ENCODE data around the gene FXYD2. TPM values are rescaled to one million over a fixed set of nuclear protein-coding genes. Genes with fewer than 3 reads are reported as not detected.

FXYD2 gene
- total and polyA plus RNA-seq, 2 of the 13 experiments (the other 11 are each of a cell fraction or from before 2014, with no cell fraction given), result 45.9 to 106 TPM

- Histone ChIP-seq H3K4me1 (ENCODE audit: insufficient read depth, low read length) (peaks cover 14% of the 10 kb centered on the region), H4K20me1 (ENCODE audit: insufficient read depth, low read length) (no peaks in the 10 kb centered on the region), H3K9me3 (ENCODE audit: low read length) (no peaks in the 10 kb centered on the region), H3K27ac (ENCODE audit: extremely low read length, insufficient read depth, low read length) (no peak overlapping the region), H3K27me3 (ENCODE audit: control insufficient read depth in 1 of 2, insufficient read depth in 2 of 2, low read length in 2 of 2) (peaks cover 13 to 45% of the 10 kb centered on the region in 2 experiments; a peak in 3 of 5 replicates), H2AFZ (ENCODE audit: low read length) (no peak overlapping the region), H3K36me3 (replicated peaks in 1 of 2; ENCODE audit: control insufficient read depth in 1 of 2, insufficient read depth in 2 of 2, low read length in 2 of 2) (no peaks in the 10 kb centered on the region), H3K4me2 (ENCODE audit: low read depth, low read length) (no peak overlapping the region), H3K9ac (ENCODE audit: insufficient read depth, low read depth, low read length) (no peak overlapping the region), H3K4me3 (replicated peaks in 1 of 3; ENCODE audit: insufficient read depth in 1 of 3, low read depth in 2 of 3, low read length in 3 of 3) (no peak overlapping the region), H3K79me2 (ENCODE audit: insufficient read depth, low read length) (no peaks in the 10 kb centered on the region)
- ATAC-seq (no peak), FAIRE-seq (no peak), DNase-seq (ENCODE audit: low spot score) (no peak)
- CTCF ChIA-PET (ENCODE audit: low intra/inter-chr PET ratio, low total read pairs), result no interaction called here
- no TSS peak for BruUV-seq (replicated peaks)
- 18% methylated on average over 7 of the region's 10 CpGs for WGBS (ENCODE audit: low lambda C conversion rate)
- POLR2A ChIA-PET, result no interaction called here
- TF ChIP-seq ZNF275 (CRISPR knock-in tag; IDR thresholded peaks at IDR 0.05; ENCODE audit: borderline replicate concordance) (no peak), IKZF4 (CRISPR knock-in tag; IDR thresholded peaks at IDR 0.05; ENCODE audit: borderline replicate concordance, low read depth, not compliant biosample characterization) (no peak)
- intact Hi-C loops (cut with micrococcal nuclease; ENCODE audit: unreplicated experiment) (loop anchor here (10.0 kb wide), 1 partner anchor 65 kb away; no protein-coding TSS in a partner anchor), in situ Hi-C loops (cut with HindIII; ENCODE audit: extremely low pct_ligation_motif_present, low pct_unique_long_range_greater_than_20kb) (loop anchor here (10.0 kb wide), 1 partner anchor 215 kb away; no protein-coding TSS in a partner anchor)
Observed at GRCh38 chr11:117839936-117840813, 15.6 kb upstream of the FXYD2 start.

- no peak overlapping the region for H2AFZ ChIP-seq (ENCODE audit: low read length)
- H3K79me2 ChIP-seq (ENCODE audit: insufficient read depth, low read length), result no peaks in the 10 kb centered on the region
- BruUV-seq (replicated peaks), result no TSS peak
- intact Hi-C loops (cut with micrococcal nuclease; ENCODE audit: unreplicated experiment) (no loop called here), in situ Hi-C loops (cut with HindIII; ENCODE audit: extremely low pct_ligation_motif_present, low pct_unique_long_range_greater_than_20kb) (loop anchor here (10.0 kb wide), 1 partner anchor 215 kb away; no protein-coding TSS in a partner anchor)
- H3K4me2 ChIP-seq (ENCODE audit: low read depth, low read length), result no peak overlapping the region
- ChIA-PET POLR2A (no interaction called here), CTCF (ENCODE audit: low intra/inter-chr PET ratio, low total read pairs) (no interaction called here)
- 7% methylated on average over 3 of the region's 7 CpGs for WGBS (ENCODE audit: low lambda C conversion rate)
- FAIRE-seq (no peak), ATAC-seq (no peak), DNase-seq (ENCODE audit: low spot score) (no peak)
- peaks cover 14% of the 10 kb centered on the region for H3K4me1 ChIP-seq (ENCODE audit: insufficient read depth, low read length)
- no peak overlapping the region for H3K27ac ChIP-seq (ENCODE audit: extremely low read length, insufficient read depth, low read length)
- no peak overlapping the region for H3K4me3 ChIP-seq (replicated peaks in 1 of 3; ENCODE audit: insufficient read depth in 1 of 3, low read depth in 2 of 3, low read length in 3 of 3)
- no peaks in the 10 kb centered on the region for H3K9me3 ChIP-seq (ENCODE audit: low read length)
- no peaks in the 10 kb centered on the region for H3K36me3 ChIP-seq (replicated peaks in 1 of 2; ENCODE audit: control insufficient read depth in 1 of 2, insufficient read depth in 2 of 2, low read length in 2 of 2)
- no peaks in the 10 kb centered on the region for H4K20me1 ChIP-seq (ENCODE audit: insufficient read depth, low read length)
- H3K27me3 ChIP-seq (ENCODE audit: control insufficient read depth in 1 of 2, insufficient read depth in 2 of 2, low read length in 2 of 2), result peaks cover 13 to 50% of the 10 kb centered on the region in 2 experiments; a peak in 3 of 5 replicates
- no peak overlapping the region for H3K9ac ChIP-seq (ENCODE audit: insufficient read depth, low read depth, low read length)
- TF ChIP-seq ARNT (IDR thresholded peaks at IDR 0.05) (no peak), ELF4 (CRISPR knock-in tag; IDR thresholded peaks at IDR 0.05; ENCODE audit: borderline replicate concordance) (no peak), THAP8 (CRISPR knock-in tag; IDR thresholded peaks at IDR 0.05; ENCODE audit: borderline replicate concordance) (no peak), ZC3H4 (CRISPR knock-in tag; IDR thresholded peaks at IDR 0.05; ENCODE audit: borderline replicate concordance) (no peak), MLX (CRISPR knock-in tag; IDR thresholded peaks at IDR 0.05) (no peak), CHD4 (IDR thresholded peaks at IDR 0.05; ENCODE audit: borderline replicate concordance, low read length) (no peak), MYNN (CRISPR knock-in tag; IDR thresholded peaks at IDR 0.05; ENCODE audit: low read depth) (no peak), ARID2 (CRISPR knock-in tag; IDR thresholded peaks at IDR 0.05; ENCODE audit: borderline replicate concordance) (no peak), ZNF567 (CRISPR knock-in tag; IDR thresholded peaks at IDR 0.05; ENCODE audit: borderline replicate concordance) (no peak), ZNF501 (CRISPR knock-in tag; IDR thresholded peaks at IDR 0.05) (no peak), E2F5 (CRISPR knock-in tag; conservative IDR thresholded peaks at IDR 0.05) (no peak)
Observed at GRCh38 chr11:117839380-117839881, 14.9 kb upstream of the FXYD2 start.

Measured in HepG2 (cell line).